Heart right ventricle (tissue), 16 donors: ENCODE data around the gene EEA1. TPM values are rescaled to one million over a fixed set of nuclear protein-coding genes. Genes with fewer than 3 reads are reported as not detected.

Experiments used
- ATAC-seq, 8 donors: fragments of 200-7000 bp; cut with Tn5 transposase; one replicate each; pipeline ENCODE4 v1.9.1; 2020; ENCODE audit warnings: mild to moderate bottlenecking in 8 of 8, moderate library complexity in 8 of 8, moderate number of reproducible peaks in 1 of 8
- DNase-seq, 2 donors: peaks; one replicate each; pipeline ENCODE4 v3.0.0-alpha.2; 2020
- H3K27ac ChIP-seq, 10 donors: fragments of 200-600 bp; sonication (generic) in 2 of 10; one replicate each; pipeline versions ENCODE4 v1.5.0 to v1.8.0; 2020 to 2022; ENCODE audit warnings: mild to moderate bottlenecking in 3 of 10
- H3K27me3 ChIP-seq, 7 donors: fragments of 200-600 bp; one replicate each; pipeline ENCODE4 v1.8.0; 2021 to 2022; ENCODE audit warnings: mild to moderate bottlenecking in 2 of 7
- H3K36me3 ChIP-seq, 9 donors: fragments of 200-600 bp; sonication (generic) in 1 of 9; one replicate each; pipeline versions ENCODE4 v1.5.0 to v1.8.0; 2020 to 2022; ENCODE audit warnings: mild to moderate bottlenecking in 2 of 9
- H3K4me1 ChIP-seq, 9 donors: fragments of 200-600 bp; sonication (generic) in 1 of 9; one replicate each; pipeline versions ENCODE4 v1.5.0 to v1.8.0; 2020 to 2022; ENCODE audit warnings: mild to moderate bottlenecking in 4 of 9
- H3K4me3 ChIP-seq, 10 donors: fragments of 200-600 bp; sonication (generic) in 2 of 10; one replicate each; pipeline versions ENCODE4 v1.5.0 to v1.8.0; 2020 to 2022; ENCODE audit warnings: mild to moderate bottlenecking in 7 of 10, moderate library complexity in 2 of 10
- H3K9me3 ChIP-seq, 11 donors: fragments of 200-600 bp in 10 of 11; sonication (generic) in 2 of 11; one replicate each; pipeline versions ENCODE4 v1.5.0 to v1.8.0; 2013 to 2022; ENCODE audit warnings: mild to moderate bottlenecking in 2 of 11, control low read depth in 1 of 11, moderate library complexity in 1 of 11
- CTCF ChIP-seq, 9 donors: fragments of 200-600 bp; sonication (generic) in 2 of 9; IDR thresholded peaks; one replicate each; pipeline versions ENCODE4 v1.5.0 to v1.8.0; 2021 to 2022; ENCODE audit warnings: antibody characterized with exemption in 9 of 9, mild to moderate bottlenecking in 5 of 9, moderate library complexity in 1 of 9
- WGBS, 2 donors: extraction: QIAGEN DNeasy Blood & Tissue Kit; methylation state at CpG; one replicate each; pipeline ENCODE4 v1.1.7; 2013; ENCODE audit warnings: inconsistent platforms in 1 of 2; 5-methylcytosine and 5-hydroxymethylcytosine counted together
- intact Hi-C, 10 donors: fragments of 100-400 bp; cut with DNase I; formaldehyde crosslinking; loops; one replicate each; pipeline versions ENCODE4 v1.11.1 to v1.14.2; 2022
- polyA plus RNA-seq, 2 donors: library from polyadenylated mRNA; stranded (reverse); fragments of 200-250 nt; gene quantifications; one replicate each; pipeline ENCODE4 v1.2.3, GENCODE V29; 2013
- total RNA-seq, 10 donors: library from RNA; stranded (reverse); fragmentation: NEBNext Ultra II Directional in 3 of 10; extraction: Animal tissue kit (Norgen Biotek cat#: 25700) in 3 of 10; gene quantifications; one replicate each; pipeline versions ENCODE4 v1.2.1 to v1.2.4, GENCODE V29; 2021 to 2023
- donor health status: Arrhythmogenic right ventricular cardiomyopathy.
- donor health status: ischemic (EF 13 %, LVEDD 7.1; RV severe dilation, severe dysfunction).
- donor health status: healthy with polysubstance abuse.
- donor health status: DM: no; HTN: yes; CAD: no.
- donor health status: DM: no; HTN: no; CAD: no.
- donor health status: ischemic (EF 25% LVEDD 6.9; RV normal size, moderate dysfunction).
- donor health status: ischemic (EF 25% LVEDD 5.7; RV mildly dilated, moderate dysfunction).
- donor health status: healthy.
- donor health status: DM: yes; HTN: yes; CAD: no.
- donor health status: Ischemic cardiomyopathy.
- donor health status: ischemic (EF 35%, LVEDD 5.7; RV mildly dilated, moderate dysfunction).
- donor health status: nonischemic (EF 11% LVEDD 7.7; RV severe dilation, severe dysfunction).
- donor health status: DM: yes; HTN: yes; CAD: no.
- donor health status: PGD.
- donor health status: ischemic (EF 29% LVEDD 5.4; RV normal size, mild dysfunction).
- donor health status: nonischemic (EF 23%, LVEDD 6.1; RV moderate dilation, normal function).

The EEA1 gene
- total and polyA plus RNA-seq, 12 donors, result 2.6 to 41.6 (median 30.5) TPM

- H3K27ac ChIP-seq, result peak overlapping the region in 3 of 10 donors; percentile 0 to 11 (median 3)
- ATAC-seq, result peak; percentile 76 to 94 (median 90)
- peak in 1 of 2 donors; percentile 23 for DNase-seq
- TF ChIP-seq CTCF (IDR thresholded peaks at IDR 0.05), result peak; percentile 26 to 73 (median 61)
- H3K36me3 ChIP-seq, result peaks cover 0 to 59% (median 3%) of the 10 kb centered on the region in 9 donors
- 81 to 83% methylated on average over 1 of the region's 1 CpG for WGBS, 2 donors
- H3K27me3 ChIP-seq, result no peaks in the 10 kb centered on the region
- intact Hi-C loops, result loop anchor here in 9 of 10 donors (5.0 to 10.0 kb wide), 7 partner anchors 140 to 640 kb away; partner anchors contain the start of gene EEA1 (in 4 of the 9)
- no peak overlapping the region for H3K4me3 ChIP-seq
- H3K9me3 ChIP-seq, result no peaks in the 10 kb centered on the region
- H3K4me1 ChIP-seq, result peaks cover 0 to 30% (median 11%) of the 10 kb centered on the region in 9 donors
These were observed 144.1 kb downstream of the EEA1 start for GRCh38 chr12:92784797-92785562.

DNA sequence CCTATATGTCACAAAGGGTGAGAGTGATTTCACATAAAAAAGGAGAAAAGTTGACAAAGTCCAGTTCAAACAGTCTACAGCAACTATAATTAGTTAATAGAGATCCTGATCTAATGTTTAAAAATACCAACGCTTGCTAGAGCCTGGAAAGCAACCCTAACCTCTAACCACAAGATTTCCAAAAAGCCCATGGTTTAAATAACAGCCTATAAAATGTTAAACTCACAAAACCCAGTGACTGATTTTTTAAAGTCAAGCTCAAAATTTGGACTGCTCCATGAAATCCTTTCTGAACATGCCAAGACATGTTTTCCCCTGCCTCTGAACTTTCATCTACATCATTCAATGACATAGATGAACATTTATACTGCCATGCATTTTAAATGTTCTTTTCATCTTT lies 144.7 kb downstream of the EEA1 start:
- Histone ChIP-seq H3K4me3 (no peak overlapping the region), H3K9me3 (no peaks in the 10 kb centered on the region), H3K27me3 (no peaks in the 10 kb centered on the region), H3K4me1 (peaks cover 0 to 34% (median 12%) of the 10 kb centered on the region in 9 donors), H3K36me3 (peaks cover 0 to 59% (median 0%) of the 10 kb centered on the region in 9 donors), H3K27ac (peak overlapping the region in 2 of 10 donors; percentile 0 to 2)
- no peak for DNase-seq
- peak in 1 of 8 donors; percentile 6 for ATAC-seq
- intact Hi-C loops, result loop anchor here in 6 of 10 donors (10.0 kb wide), 5 partner anchors 140 to 640 kb away; partner anchors contain the start of gene EEA1 (in 1 of the 6)
- WGBS, 2 donors, result 56 to 65% methylated on average over 1 of the region's 1 CpG
- no peak for TF ChIP-seq CTCF (IDR thresholded peaks at IDR 0.05)

GRCh38 chr12:92779902-92780301 lies 149.2 kb downstream of the EEA1 start:
- no peak for ATAC-seq
- WGBS, 2 donors, result 84 to 88% methylated on average over 1 of the region's 1 CpG
- intact Hi-C loops, result loop anchor here in 6 of 10 donors (10.0 kb wide), 5 partner anchors 145 to 645 kb away; partner anchors contain the start of gene EEA1 (in 1 of the 6)

More at GRCh38 chr12:92779902-92780301, 149.2 kb downstream of the EEA1 start:
- Histone ChIP-seq H3K4me1 (peaks cover 0 to 35% (median 17%) of the 10 kb centered on the region in 9 donors), H3K4me3 (no peak overlapping the region), H3K36me3 (peaks cover 0 to 86% (median 12%) of the 10 kb centered on the region in 9 donors), H3K27me3 (no peaks in the 10 kb centered on the region), H3K9me3 (no peaks in the 10 kb centered on the region), H3K27ac (no peak overlapping the region)
- TF ChIP-seq CTCF (IDR thresholded peaks at IDR 0.05), result no peak
- DNase-seq, result no peak
